DOHH2 (cell line): ENCODE results near the gene NTF4.

Experiments
- H3F3A ChIP-seq: fragments of 200-600 bp; sonication (generic), shearing (Covaris generic); 2 replicates; pipeline ENCODE4 v1.6.0; 2016; ENCODE audit warnings: antibody characterized with exemption, mild to moderate bottlenecking; ENCODE audit not compliant: control insufficient read depth, insufficient read depth
- H3K27ac ChIP-seq: fragments of 200-600 bp; sonication (generic); 2 replicates; pipeline ENCODE4 v1.5.1; 2014; ENCODE audit warnings: low read depth, mild to moderate bottlenecking, low read length, moderate library complexity
- H3K27me3 ChIP-seq: fragments of 200-600 bp; sonication (generic); 2 replicates; pipeline ENCODE4 v1.6.1; 2014; ENCODE audit warnings: mild to moderate bottlenecking, low read length, mixed read lengths; ENCODE audit not compliant: control insufficient read depth
- H3K36me3 ChIP-seq: fragments of 200-600 bp; sonication (generic); 2 replicates; pipeline ENCODE4 v1.6.1; 2014; ENCODE audit warnings: mild to moderate bottlenecking, low read length, moderate library complexity, mixed read lengths; ENCODE audit not compliant: control insufficient read depth
- H3K4me1 ChIP-seq: fragments of 200-600 bp; sonication (generic); 2 replicates; pipeline ENCODE4 v1.6.1; 2014; ENCODE audit warnings: mild to moderate bottlenecking, low read length, mixed read lengths; ENCODE audit not compliant: control insufficient read depth
- H3K4me2 ChIP-seq: fragments of 200-600 bp; sonication (generic); 2 replicates; pipeline ENCODE4 v1.6.0; 2014; ENCODE audit warnings: mild to moderate bottlenecking, low read length, moderate library complexity
- H3K4me3 ChIP-seq: fragments of 200-600 bp; sonication (generic); 2 replicates; pipeline ENCODE4 v1.5.1; 2014; ENCODE audit warnings: mild to moderate bottlenecking, low read length, mixed read lengths
- H3K79me2 ChIP-seq: fragments of 200-600 bp; sonication (generic); 2 replicates; pipeline ENCODE4 v1.6.1; 2014; ENCODE audit warnings: mild to moderate bottlenecking, low read length, mixed read lengths; ENCODE audit not compliant: control insufficient read depth
- H3K9me2 ChIP-seq: fragments of 200-600 bp; sonication (generic); replicated peaks from 2 replicates; pipeline ENCODE4 v1.6.1; 2014; ENCODE audit warnings: mild to moderate bottlenecking, low read length, mixed read lengths; ENCODE audit not compliant: control insufficient read depth
- H3K9me3 ChIP-seq: fragments of 200-600 bp; sonication (generic); 2 replicates; pipeline ENCODE4 v1.6.1; 2014; ENCODE audit warnings: antibody characterized with exemption, low read length, mixed read lengths; ENCODE audit not compliant: control insufficient read depth, insufficient read depth
- H4K20me1 ChIP-seq: fragments of 200-600 bp; sonication (generic); 2 replicates; pipeline ENCODE4 v1.6.0; 2014; ENCODE audit warnings: low read depth, mild to moderate bottlenecking, antibody characterized with exemption, low read length, moderate library complexity; ENCODE audit not compliant: control insufficient read depth, insufficient read depth
- EZH2phosphoT487 ChIP-seq: fragments of 200-600 bp; sonication (generic); IDR thresholded peaks from 2 replicates; pipeline ENCODE4 v1.6.1; 2017; ENCODE audit warnings: borderline replicate concordance, mild to moderate bottlenecking, antibody characterized with exemption, low read length, moderate library complexity, mixed read lengths
- TF ChIP-seq, protein P1 (sequence below): fragments of 200-600 bp; sonication (generic); IDR thresholded peaks from one replicate; pipeline ENCODE4 v1.5.1; 2014; ENCODE audit warnings: antibody characterized with exemption, mild to moderate bottlenecking, low read depth, low read length; ENCODE audit not compliant: poor library complexity, severe bottlenecking

NTF4 gene

GRCh38 chr19:49110567-49110966, 45.9 kb upstream of the NTF4 start:
- peaks cover 11% of the 10 kb centered on the region for H3K4me1 ChIP-seq
- no peak overlapping the region for H3K4me2 ChIP-seq
- H3K36me3 ChIP-seq = peaks cover 41% of the 10 kb centered on the region
- no peak overlapping the region for H3K27ac ChIP-seq
- H3K4me3 ChIP-seq = no peak overlapping the region
- H3K9me2 ChIP-seq = no peaks in the 10 kb centered on the region
- peaks cover 15% of the 10 kb centered on the region for H4K20me1 ChIP-seq
- peaks cover 33% of the 10 kb centered on the region for H3F3A ChIP-seq
- H3K9me3 ChIP-seq = no peaks in the 10 kb centered on the region
- no peak for TF ChIP-seq EZH2phosphoT487
- TF ChIP-seq, protein P1, sequence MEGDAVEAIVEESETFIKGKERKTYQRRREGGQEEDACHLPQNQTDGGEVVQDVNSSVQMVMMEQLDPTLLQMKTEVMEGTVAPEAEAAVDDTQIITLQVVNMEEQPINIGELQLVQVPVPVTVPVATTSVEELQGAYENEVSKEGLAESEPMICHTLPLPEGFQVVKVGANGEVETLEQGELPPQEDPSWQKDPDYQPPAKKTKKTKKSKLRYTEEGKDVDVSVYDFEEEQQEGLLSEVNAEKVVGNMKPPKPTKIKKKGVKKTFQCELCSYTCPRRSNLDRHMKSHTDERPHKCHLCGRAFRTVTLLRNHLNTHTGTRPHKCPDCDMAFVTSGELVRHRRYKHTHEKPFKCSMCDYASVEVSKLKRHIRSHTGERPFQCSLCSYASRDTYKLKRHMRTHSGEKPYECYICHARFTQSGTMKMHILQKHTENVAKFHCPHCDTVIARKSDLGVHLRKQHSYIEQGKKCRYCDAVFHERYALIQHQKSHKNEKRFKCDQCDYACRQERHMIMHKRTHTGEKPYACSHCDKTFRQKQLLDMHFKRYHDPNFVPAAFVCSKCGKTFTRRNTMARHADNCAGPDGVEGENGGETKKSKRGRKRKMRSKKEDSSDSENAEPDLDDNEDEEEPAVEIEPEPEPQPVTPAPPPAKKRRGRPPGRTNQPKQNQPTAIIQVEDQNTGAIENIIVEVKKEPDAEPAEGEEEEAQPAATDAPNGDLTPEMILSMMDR = no peak
- H3K27me3 ChIP-seq = no peaks in the 10 kb centered on the region
- H3K79me2 ChIP-seq = no peaks in the 10 kb centered on the region

DNA sequence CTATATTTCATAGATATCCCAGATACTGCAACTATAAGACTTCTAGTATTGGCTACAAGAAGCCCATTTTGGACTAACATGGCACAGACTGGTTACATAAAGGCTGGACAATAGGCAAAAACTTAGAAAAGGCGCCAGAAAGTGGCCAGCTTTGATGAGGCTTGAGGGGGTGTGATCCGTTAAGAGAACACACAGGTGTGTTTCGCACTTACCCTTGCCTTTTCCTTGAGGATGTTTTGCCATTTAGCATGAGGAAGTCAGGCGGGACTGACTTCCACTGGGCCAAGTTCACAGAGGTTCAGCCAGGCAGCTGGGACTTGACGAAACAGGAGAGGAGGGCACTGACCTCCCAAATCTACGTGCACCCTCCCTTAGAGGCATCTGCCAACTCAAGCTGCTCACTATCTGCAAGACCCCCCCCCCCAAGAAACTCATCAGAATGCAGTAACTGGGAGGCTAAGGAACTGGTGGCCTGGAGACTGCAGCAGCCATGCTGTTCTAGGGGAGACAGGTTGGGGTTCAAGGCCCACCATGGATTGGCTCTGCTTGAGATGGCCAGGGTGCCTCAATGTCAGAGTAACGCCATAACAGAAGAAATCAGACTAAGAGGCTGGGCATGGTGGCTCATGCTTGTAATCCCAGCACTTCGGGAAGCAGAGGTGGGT, 45.1 kb upstream of the NTF4 start:
- H3K79me2 ChIP-seq = no peaks in the 10 kb centered on the region
- no peak for TF ChIP-seq EZH2phosphoT487
- TF ChIP-seq, protein P1 = no peak
- H3K36me3 ChIP-seq = peaks cover 50% of the 10 kb centered on the region
- H3K9me2 ChIP-seq = no peaks in the 10 kb centered on the region
- peaks cover 30% of the 10 kb centered on the region for H3F3A ChIP-seq
- H3K27ac ChIP-seq = no peak overlapping the region
- no peaks in the 10 kb centered on the region for H3K27me3 ChIP-seq
- peaks cover 15% of the 10 kb centered on the region for H4K20me1 ChIP-seq
- no peaks in the 10 kb centered on the region for H3K9me3 ChIP-seq
- H3K4me3 ChIP-seq = no peak overlapping the region
- peaks cover 6% of the 10 kb centered on the region for H3K4me1 ChIP-seq
- H3K4me2 ChIP-seq = no peak overlapping the region

GRCh38 chr19:49109051-49109450, 44.4 kb upstream of the NTF4 start:
- H3K4me1 ChIP-seq = peaks cover 5% of the 10 kb centered on the region
- no peak overlapping the region for H3K4me2 ChIP-seq
- H3F3A ChIP-seq = peaks cover 30% of the 10 kb centered on the region
- H3K9me2 ChIP-seq = no peaks in the 10 kb centered on the region
- TF ChIP-seq, protein P1 = no peak
- no peak for TF ChIP-seq EZH2phosphoT487
- H3K9me3 ChIP-seq = no peaks in the 10 kb centered on the region
- H3K79me2 ChIP-seq = no peaks in the 10 kb centered on the region
- no peaks in the 10 kb centered on the region for H3K27me3 ChIP-seq
- H3K27ac ChIP-seq = no peak overlapping the region
- H3K36me3 ChIP-seq = peaks cover 56% of the 10 kb centered on the region
- peaks cover 15% of the 10 kb centered on the region for H4K20me1 ChIP-seq
- no peak overlapping the region for H3K4me3 ChIP-seq
